Ascending aorta (tissue), 2 donors: ENCODE data around the gene CRTC3. TPM values are rescaled to one million over a fixed set of nuclear protein-coding genes. Genes with fewer than 3 reads are reported as not detected.

Experiments used
- DNase-seq, 2 donors: peaks; one replicate each; pipeline ENCODE4 v3.0.0-alpha.2; 2019; ENCODE audit warnings: low spot score in 2 of 2
- H3K27ac ChIP-seq, 2 donors: fragments of 200-600 bp; sonication (generic); one replicate each; pipeline ENCODE4 v1.5.1; 2016 to 2017; ENCODE audit warnings: mild to moderate bottlenecking in 1 of 2
- H3K27me3 ChIP-seq: fragments of 200-600 bp; sonication (generic); one replicate; pipeline ENCODE4 v1.5.1; 2017
- H3K36me3 ChIP-seq, 2 donors: fragments of 200-600 bp; sonication (generic); one replicate each; pipeline ENCODE4 v1.5.1; 2016
- H3K4me1 ChIP-seq, 2 donors: fragments of 200-600 bp; sonication (generic); one replicate each; pipeline ENCODE4 v1.5.1; 2016 to 2017; ENCODE audit warnings: mild to moderate bottlenecking in 1 of 2
- H3K4me3 ChIP-seq, 2 donors: fragments of 200-600 bp; sonication (generic); one replicate each; pipeline ENCODE4 v1.5.1; 2016 to 2017; ENCODE audit warnings: mild to moderate bottlenecking in 1 of 2
- H3K9me3 ChIP-seq, 2 donors: fragments of 200-600 bp; sonication (generic); one replicate each; pipeline ENCODE4 v1.5.1; 2016
- CTCF ChIP-seq, 3 experiments: fragments of 200-600 bp in 2 of 3; fragments of 450-650 bp in 1 of 3; sonication (generic) in 2 of 3; IDR thresholded peaks; one replicate each; pipeline ENCODE4 v1.5.1; 2016 to 2019; ENCODE audit warnings: antibody characterized with exemption in 3 of 3, mild to moderate bottlenecking in 1 of 3, moderate library complexity in 1 of 3
- intact Hi-C: fragments of 100-400 bp; cut with DNase I; formaldehyde crosslinking; loops from one replicate; pipeline ENCODE4 v1.15.1; 2023
- total RNA-seq: library from RNA; depleted of rRNA; stranded (reverse); fragments of >200 nt; gene quantifications from one replicate; pipeline ENCODE4 v1.1.0, GENCODE V29; 2016

Gene CRTC3
- total RNA-seq, 1 donor from 2014 or later: 35.5 TPM

- H3K27ac ChIP-seq: peak overlapping the region; percentile 84 to 87
- peaks cover 18 to 46% of the 10 kb centered on the region in 2 donors for H3K4me1 ChIP-seq
- H3K4me3 ChIP-seq: no peak overlapping the region
- no peaks in the 10 kb centered on the region for H3K9me3 ChIP-seq
- DNase-seq: no peak
- no peak for TF ChIP-seq CTCF (IDR thresholded peaks at IDR 0.05)
- intact Hi-C loops: no loop called here
- H3K27me3 ChIP-seq: no peaks in the 10 kb centered on the region
- no peaks in the 10 kb centered on the region for H3K36me3 ChIP-seq
These were observed 34.9 kb downstream of the CRTC3 start for GRCh38 chr15:90564590-90564989.

GRCh38 chr15:90565866-90566265 is 36.1 kb downstream of the CRTC3 start:
- no peaks in the 10 kb centered on the region for H3K9me3 ChIP-seq
- H3K4me3 ChIP-seq: no peak overlapping the region
- peaks cover 16 to 43% of the 10 kb centered on the region in 2 donors for H3K4me1 ChIP-seq
- no peak for TF ChIP-seq CTCF (IDR thresholded peaks at IDR 0.05)
- no peak for DNase-seq
- H3K27ac ChIP-seq: no peak overlapping the region
- H3K27me3 ChIP-seq: no peaks in the 10 kb centered on the region
- intact Hi-C loops: no loop called here
- no peaks in the 10 kb centered on the region for H3K36me3 ChIP-seq

DNA sequence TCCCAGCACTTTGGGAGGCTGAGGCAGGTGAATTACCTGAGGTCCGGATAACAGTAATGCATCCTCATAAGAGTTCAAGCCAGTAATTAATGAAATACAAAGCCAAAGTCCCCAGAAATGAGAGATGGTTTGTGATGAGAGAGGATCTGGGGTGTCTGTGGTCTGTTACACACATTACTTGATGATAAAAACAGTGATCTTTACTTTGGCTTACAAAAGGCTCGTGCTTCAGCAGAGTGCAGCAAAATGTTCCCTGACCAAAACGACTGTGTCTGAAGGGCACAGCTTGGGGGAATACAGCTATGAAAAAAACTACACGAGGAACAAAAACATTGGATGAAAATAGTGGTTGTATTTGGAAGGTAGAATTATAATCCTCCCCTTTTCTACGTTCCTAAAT is 40.9 kb downstream of the CRTC3 start:
- DNase-seq: no peak
- peak overlapping the region; percentile 54 to 74 for H3K27ac ChIP-seq
- intact Hi-C loops: no loop called here

DNA sequence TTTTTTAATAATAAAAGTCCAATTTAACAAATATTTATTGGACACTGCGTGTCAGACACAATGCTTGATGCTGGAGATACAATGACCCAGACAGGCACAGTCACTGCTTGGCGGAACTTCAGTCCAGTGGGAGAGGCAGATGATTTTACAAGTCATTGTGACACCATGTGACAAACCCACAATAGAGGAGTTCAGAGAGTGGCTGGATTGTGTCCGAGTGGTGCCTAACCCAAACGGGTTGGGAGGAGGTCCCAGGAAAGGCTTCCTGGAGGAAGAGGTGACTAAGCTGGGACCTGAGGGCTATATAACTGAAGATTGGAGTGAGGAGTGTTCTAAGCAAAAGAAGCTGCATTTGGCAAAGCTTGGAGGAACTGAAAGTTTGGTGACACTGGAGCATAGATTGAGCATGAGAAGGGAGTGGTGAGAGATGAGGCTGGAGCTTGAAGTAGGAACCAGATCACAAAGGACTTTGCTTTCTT is 41.4 kb downstream of the CRTC3 start:
- H3K4me3 ChIP-seq: no peak overlapping the region
- H3K9me3 ChIP-seq: no peaks in the 10 kb centered on the region
- H3K27ac ChIP-seq: peak overlapping the region; percentile 54 to 74
- peaks cover 7 to 21% of the 10 kb centered on the region in 2 donors for H3K4me1 ChIP-seq
- H3K36me3 ChIP-seq: no peaks in the 10 kb centered on the region
- DNase-seq: peak; percentile 28 to 74
- no peaks in the 10 kb centered on the region for H3K27me3 ChIP-seq
- no peak for TF ChIP-seq CTCF (IDR thresholded peaks at IDR 0.05)
- intact Hi-C loops: no loop called here

More for the DNA sequence above, 40.9 kb downstream of the CRTC3 start:
- no peaks in the 10 kb centered on the region for H3K36me3 ChIP-seq
- H3K27me3 ChIP-seq: no peaks in the 10 kb centered on the region
- no peak for TF ChIP-seq CTCF (IDR thresholded peaks at IDR 0.05)
- peaks cover 7 to 17% of the 10 kb centered on the region in 2 donors for H3K4me1 ChIP-seq
- H3K9me3 ChIP-seq: no peaks in the 10 kb centered on the region
- H3K4me3 ChIP-seq: no peak overlapping the region

GRCh38 chr15:90572893-90573292 is 43.2 kb downstream of the CRTC3 start:
- DNase-seq: no peak
- intact Hi-C loops: no loop called here

More at GRCh38 chr15:90572893-90573292, 43.2 kb downstream of the CRTC3 start:
- no peak overlapping the region for H3K27ac ChIP-seq
- peaks cover 7 to 21% of the 10 kb centered on the region in 2 donors for H3K4me1 ChIP-seq
- no peaks in the 10 kb centered on the region for H3K27me3 ChIP-seq
- TF ChIP-seq CTCF (IDR thresholded peaks at IDR 0.05): no peak
- H3K4me3 ChIP-seq: no peak overlapping the region
- H3K36me3 ChIP-seq: no peaks in the 10 kb centered on the region
- H3K9me3 ChIP-seq: no peaks in the 10 kb centered on the region
